ENCODE data around the gene KCNQ1OT1.

The KCNQ1OT1 gene

DNA sequence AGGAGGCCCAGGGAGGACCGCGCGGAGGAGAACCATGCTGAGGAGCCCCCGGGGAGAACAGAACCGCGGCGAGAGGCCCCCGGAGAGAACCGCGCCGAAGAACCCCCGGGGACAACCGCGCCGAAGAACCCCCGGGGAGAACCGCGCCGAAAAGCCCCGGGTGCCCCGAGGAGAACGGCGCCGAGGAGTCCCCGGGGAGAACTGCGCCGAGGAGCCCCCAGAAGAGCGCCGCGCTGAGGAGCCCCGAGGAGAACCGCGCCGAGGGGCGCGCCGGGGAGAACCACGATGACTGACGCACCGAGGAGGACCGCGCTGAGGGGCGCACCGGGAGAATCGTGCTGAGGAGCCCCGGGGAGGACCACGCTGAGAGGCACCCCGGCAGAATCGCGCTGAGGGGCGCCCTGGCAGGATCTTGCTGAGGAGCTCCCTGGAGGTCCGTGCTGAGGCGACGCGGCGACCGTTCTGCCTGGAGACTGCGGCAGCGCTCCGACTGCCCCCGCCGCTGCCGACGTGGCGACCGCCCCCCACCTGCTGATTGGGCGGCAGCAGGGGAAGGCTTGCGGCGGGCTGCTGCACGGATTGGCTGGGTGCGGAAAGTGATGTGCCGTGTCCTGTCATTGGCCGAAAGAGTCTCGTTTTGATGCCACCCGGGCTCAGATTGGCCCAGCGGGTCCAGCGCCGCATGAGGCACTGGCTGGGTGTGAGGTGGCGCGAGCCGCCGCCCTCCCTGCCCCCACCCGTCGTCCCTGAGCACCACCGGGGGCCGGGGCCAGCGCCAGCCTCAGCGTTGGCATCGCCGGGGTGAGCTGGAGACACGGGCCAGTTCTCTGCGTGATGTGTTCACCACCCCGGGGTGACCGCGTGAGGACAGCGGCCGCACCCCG is at the start of gene KCNQ1OT1:
Gene KCNQ1OT1 (minus strand): TSS at position 464 of the 884 bp plus-strand sequence.
- peak; percentile 80 for DNase-seq

DNA sequence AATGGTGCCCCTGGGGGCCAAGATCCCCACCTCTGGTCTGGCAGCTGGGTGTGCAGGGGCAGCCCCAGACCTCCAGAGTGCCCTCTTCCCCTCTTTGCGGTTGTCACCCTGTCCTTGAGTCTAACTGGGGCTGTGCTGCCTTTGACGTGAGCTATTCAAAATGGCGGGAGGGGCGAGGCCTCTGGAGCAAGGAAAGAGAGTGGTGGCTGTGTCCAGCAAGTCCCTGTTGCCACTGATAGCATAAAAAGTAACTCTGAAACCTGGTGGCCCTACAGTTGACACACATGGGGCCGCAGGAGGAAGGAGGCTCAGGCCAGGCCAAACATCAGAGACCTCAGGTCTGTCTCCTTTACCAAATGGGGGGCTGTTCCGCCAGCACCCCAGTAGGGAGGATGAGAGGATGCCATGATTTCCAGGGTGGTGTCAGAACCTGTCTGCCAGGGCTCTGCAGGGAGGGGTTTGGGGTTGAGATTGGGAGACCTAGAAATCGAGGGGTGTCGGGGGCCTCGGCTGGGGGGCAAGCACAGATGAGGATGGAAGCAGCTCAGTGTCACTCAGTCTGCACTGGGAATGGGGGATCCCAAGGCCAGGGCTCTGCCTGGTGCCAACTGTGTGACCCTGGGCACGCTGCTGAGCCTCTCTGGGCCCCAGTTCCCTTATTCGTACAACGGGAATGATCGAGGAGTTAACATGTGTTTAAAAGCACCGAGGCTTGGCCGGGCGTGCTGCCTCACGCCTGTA is 49.2 kb upstream of the KCNQ1OT1 start:
- DNase-seq, result no peak

DNA sequence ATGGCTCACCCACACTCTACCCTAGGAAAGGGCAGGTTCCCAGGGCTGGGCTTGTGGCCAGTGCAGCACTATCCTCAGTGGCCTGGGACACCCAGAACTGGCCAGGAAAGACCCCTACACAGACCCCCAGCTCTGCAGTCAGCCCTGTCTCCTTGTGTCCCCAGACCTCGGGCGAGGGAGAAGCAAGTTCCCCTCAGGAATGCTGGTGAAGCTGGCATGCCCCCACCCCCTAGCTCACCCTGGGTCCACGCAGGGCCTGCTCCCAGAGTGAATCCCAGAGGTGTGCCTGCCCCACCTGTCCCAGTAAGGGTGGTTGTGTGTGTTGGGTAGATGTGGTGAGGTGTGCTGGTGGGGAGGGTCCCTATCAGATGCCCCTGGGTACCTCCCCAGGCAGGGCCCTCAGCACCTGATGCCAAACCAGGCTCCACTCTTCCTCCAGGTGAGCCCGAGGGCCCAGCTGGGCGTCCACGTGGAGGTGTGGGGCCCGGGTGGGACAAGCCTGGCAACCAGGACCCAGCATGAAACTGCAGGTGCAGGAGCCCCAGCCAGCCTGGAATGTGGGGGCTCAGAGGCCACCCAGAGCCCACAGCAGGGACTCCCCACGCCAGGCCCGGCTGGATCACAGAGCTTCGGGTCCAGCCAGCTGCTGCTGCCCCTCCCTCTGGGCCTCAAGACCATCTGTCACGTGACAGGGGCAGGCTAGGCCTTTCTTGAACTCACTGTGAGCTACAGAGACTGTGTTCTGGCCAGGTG is 48.4 kb upstream of the KCNQ1OT1 start:
- DNase-seq, result no peak

DNA sequence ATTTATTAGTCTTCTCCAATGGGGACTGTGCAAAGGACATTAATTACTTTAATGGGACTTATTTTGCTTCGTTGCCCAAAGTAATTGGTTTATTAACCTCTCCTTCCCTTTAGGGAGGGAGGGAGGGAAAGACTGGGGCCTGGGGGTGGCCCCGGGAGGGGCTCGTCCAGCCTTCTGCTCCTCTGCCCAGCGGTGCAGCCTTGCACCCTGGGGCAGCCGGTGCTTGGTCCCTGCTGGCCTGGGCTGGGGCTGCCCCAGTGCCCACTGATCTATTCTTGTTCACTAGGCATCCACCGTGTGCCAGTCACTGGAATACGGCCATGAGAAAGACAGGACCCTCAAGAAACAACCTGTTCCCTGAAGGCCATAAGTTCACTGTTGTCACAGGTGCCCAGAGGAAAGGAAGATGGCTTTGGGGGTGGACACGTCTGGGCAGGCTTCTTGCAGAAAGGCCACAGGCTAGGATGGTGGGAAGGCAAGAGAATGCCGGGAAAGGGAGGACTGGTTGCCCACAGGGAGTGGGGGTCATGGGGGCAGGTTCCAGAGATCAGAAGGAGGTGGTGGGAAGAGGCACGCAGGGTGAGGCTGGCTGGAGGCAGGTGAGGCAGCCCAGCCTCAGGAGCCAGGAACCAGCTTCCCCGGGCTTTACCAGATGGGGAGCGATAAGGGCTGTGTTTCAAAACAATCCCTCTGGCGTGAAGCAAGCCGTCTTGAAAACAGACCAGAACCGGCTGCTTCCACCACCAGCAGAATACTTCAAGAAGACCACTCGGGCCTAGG is 47.6 kb upstream of the KCNQ1OT1 start:
- DNase-seq, result no peak

- no peak for DNase-seq
These were observed 46.8 kb upstream of the KCNQ1OT1 start for GRCh38 chr11:2746401-2747247.

DNA sequence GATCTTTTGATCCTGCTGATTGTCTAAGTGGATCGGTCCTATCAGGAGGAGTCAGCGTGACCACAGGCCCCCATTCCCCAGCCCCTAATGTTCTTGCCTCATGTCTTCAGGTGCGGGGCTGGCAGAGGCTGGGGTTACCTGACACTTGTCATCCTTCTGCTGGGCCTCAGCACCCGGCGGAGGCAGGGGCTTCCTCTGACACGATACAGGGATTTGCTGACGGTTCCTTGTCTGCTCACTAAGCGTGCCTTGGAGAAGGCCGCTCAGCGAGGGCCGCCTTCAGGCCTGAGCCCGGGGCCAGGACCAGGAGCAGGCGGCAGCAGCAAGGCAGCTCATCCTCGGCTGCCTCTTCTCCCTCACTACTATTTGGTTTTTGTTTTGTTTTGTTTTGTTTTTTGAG is 45.7 kb upstream of the KCNQ1OT1 start:
- no peak for DNase-seq

- no peak for DNase-seq
These were observed 44.4 kb upstream of the KCNQ1OT1 start for GRCh38 chr11:2744166-2744565.

- DNase-seq, result no peak
These were observed 43.8 kb upstream of the KCNQ1OT1 start for GRCh38 chr11:2743427-2744110.

GRCh38 chr11:2742611-2743426 is 43.0 kb upstream of the KCNQ1OT1 start:
- no peak for DNase-seq

GRCh38 chr11:2742201-2742600 is 42.4 kb upstream of the KCNQ1OT1 start:
- no peak for DNase-seq

- no peak for DNase-seq
These were observed 41.8 kb upstream of the KCNQ1OT1 start for GRCh38 chr11:2741377-2742131.

GRCh38 chr11:2741006-2741376 is 41.2 kb upstream of the KCNQ1OT1 start:
- no peak for DNase-seq

DNA sequence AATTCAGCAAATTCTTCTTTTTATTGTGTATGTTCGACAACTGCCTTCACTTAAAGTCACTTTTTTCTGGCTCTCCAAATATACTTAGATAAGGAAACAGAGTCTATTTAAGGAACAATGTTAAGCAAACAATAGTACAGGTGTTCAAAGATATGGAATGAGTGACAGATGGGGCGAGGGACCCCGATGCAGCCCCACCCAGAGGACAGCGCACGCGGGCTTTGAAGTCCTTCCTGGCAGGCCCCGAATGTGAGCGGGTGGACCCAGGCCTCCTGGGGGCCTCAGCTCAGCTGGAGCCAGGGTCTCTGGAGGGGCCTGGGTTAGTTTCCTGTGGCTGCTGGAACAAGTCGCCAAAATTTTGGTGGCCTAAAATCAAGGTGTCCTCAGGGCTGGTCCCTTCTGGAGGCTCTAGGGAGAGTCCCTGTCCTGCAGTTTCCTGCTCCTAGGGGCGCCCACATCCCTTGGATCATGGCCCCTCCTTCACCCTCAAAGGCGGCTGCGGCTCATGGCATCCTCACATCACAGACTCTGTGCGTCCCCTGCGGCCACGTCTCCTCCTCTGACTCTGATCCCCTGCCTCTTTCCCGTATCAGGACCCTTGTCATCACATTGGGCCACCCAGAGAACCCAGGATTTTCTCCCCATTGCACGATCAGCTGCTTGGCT is 40.6 kb upstream of the KCNQ1OT1 start:
- no peak for DNase-seq

- DNase-seq, result no peak
These were observed 39.9 kb upstream of the KCNQ1OT1 start for GRCh38 chr11:2739531-2740274.

DNA sequence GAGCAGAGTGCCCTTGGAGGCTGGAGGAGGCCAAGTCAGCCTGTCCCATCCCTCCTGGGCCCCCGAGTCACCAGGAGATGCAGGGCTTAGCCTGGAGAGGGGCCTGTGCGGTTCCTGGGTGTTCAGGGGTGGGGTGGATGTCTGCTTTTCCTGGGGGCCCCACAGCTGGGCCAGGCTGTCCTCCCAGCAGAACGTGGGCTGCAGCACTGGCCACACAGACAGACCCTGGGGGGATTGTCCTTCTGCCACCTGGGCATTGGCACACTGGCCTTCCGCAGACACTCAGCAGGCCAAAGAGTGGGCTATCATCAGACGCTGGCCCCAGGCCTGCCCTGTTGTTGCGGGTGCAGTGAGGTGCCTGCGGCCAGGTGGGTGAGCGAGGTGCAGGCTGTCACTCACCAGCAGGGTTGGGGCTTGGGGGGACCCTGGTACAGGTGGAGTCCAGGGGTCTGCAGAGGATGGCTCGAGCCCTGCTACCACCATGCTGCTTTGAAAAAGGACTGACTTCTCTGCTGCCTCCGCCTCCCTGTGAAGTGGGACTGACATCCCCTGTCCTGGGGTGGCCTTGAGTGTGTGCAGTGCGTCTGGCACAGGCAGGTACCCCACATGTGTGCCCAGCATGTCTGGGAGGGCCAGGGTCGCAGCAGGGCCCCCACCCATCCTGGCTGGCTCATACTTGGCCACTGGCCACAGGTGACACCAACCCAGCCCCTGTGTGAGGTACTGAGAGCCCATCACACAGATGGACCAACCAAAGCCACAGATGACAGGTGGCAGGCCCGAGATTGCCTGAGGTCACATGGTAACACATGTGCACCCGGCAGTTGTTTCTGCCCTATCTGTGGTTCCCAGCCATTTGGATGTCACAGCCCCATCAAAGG is 39.0 kb upstream of the KCNQ1OT1 start:
- no peak for DNase-seq

- no peak for DNase-seq
These were observed 38.1 kb upstream of the KCNQ1OT1 start for GRCh38 chr11:2737866-2738265.

- no peak for DNase-seq
These were observed 37.4 kb upstream of the KCNQ1OT1 start for GRCh38 chr11:2737226-2737590.
